Uterus (tissue), 4 donors: ENCODE data around the gene RHOBTB1. TPM values are rescaled to one million over a fixed set of nuclear protein-coding genes. Genes with fewer than 3 reads are reported as not detected.
A peak's percentile ranks its signal among the peaks of the same experiment; 100 is the strongest.

Source experiments
- DNase-seq, 2 donors: peaks; one replicate each; pipeline ENCODE4 v3.0.0-alpha.2; 2019 to 2020
- H3K27ac ChIP-seq, 2 donors: fragments of 200-600 bp; sonication (generic); 1 replicate in 1 of 2; 2 replicates in 1 of 2; pipeline ENCODE4 v1.5.1; 2016 to 2018
- H3K27me3 ChIP-seq, 2 donors: fragments of 200-600 bp; sonication (generic); one replicate each; pipeline ENCODE4 v1.5.1; 2018 to 2019; ENCODE audit warnings: control low read depth in 1 of 2
- H3K36me3 ChIP-seq, 2 donors: fragments of 200-600 bp; sonication (generic); one replicate each; pipeline ENCODE4 v1.5.1; 2019; ENCODE audit warnings: control low read depth in 1 of 2
- H3K4me1 ChIP-seq, 2 donors: fragments of 200-600 bp; sonication (generic); one replicate each; pipeline ENCODE4 v1.5.1; 2018 to 2019; ENCODE audit warnings: control low read depth in 1 of 2
- H3K4me3 ChIP-seq, 2 donors: fragments of 200-600 bp; sonication (generic); 1 replicate in 1 of 2; 2 replicates in 1 of 2; pipeline ENCODE4 v1.5.1; 2018 to 2019; ENCODE audit warnings: mild to moderate bottlenecking in 1 of 2
- H3K9me3 ChIP-seq, 2 donors: fragments of 200-600 bp; sonication (generic); one replicate each; pipeline ENCODE4 v1.5.1; 2019; ENCODE audit warnings: control low read depth in 1 of 2
- CTCF ChIP-seq, 4 experiments: fragments of 200-600 bp in 2 of 4; fragments of 450-650 bp in 2 of 4; sonication (generic) in 2 of 4; IDR thresholded peaks; one replicate each; pipeline ENCODE4 v1.5.1; 2016 to 2019; ENCODE audit warnings: antibody characterized with exemption in 4 of 4, mild to moderate bottlenecking in 2 of 4, moderate library complexity in 1 of 4
- POLR2A ChIP-seq, 2 donors: fragments of 450-650 bp; IDR thresholded peaks; one replicate each; pipeline ENCODE4 v1.6.1; 2016; ENCODE audit warnings: antibody characterized with exemption in 2 of 2, mild to moderate bottlenecking in 1 of 2, moderate library complexity in 1 of 2
- intact Hi-C: fragments of 100-400 bp; cut with DNase I; formaldehyde crosslinking; loops from one replicate; pipeline ENCODE4 v1.15.1; 2023; ENCODE audit warnings: low total_unique reads
- total RNA-seq, 4 donors: library from RNA; depleted of rRNA in 3 of 4; stranded (reverse); fragments of >200 nt in 3 of 4; gene quantifications; one replicate each; pipeline versions ENCODE4 v1.1.0 to v1.2.4, GENCODE V29; 2014 to 2023
- donor health status: DM: yes; HTN: yes; CAD: no.

RHOBTB1 gene
- total RNA-seq, 4 donors from 2014 or later, result 6.9 to 67.5 (median 13.8) TPM

GRCh38 chr10:60849740-60850139 lies 94.2 kb downstream of the RHOBTB1 start:
- Histone ChIP-seq H3K36me3 (no peaks in the 10 kb centered on the region), H3K4me3 (no peak overlapping the region), H3K4me1 (no peaks in the 10 kb centered on the region), H3K27me3 (no peaks in the 10 kb centered on the region), H3K27ac (peak overlapping the region in 1 of 2 donors; percentile 56), H3K9me3 (no peaks in the 10 kb centered on the region)
- intact Hi-C loops, result no loop called here
- no peak for DNase-seq
- TF ChIP-seq CTCF (IDR thresholded peaks at IDR 0.05), result no peak
- TF ChIP-seq POLR2A (IDR thresholded peaks at IDR 0.05), result no peak

GRCh38 chr10:60849217-60849616 lies 94.8 kb downstream of the RHOBTB1 start:
- intact Hi-C loops, result no loop called here
- DNase-seq, result no peak
- Histone ChIP-seq H3K36me3 (no peaks in the 10 kb centered on the region), H3K4me3 (no peak overlapping the region), H3K27me3 (no peaks in the 10 kb centered on the region), H3K9me3 (no peaks in the 10 kb centered on the region), H3K4me1 (no peaks in the 10 kb centered on the region), H3K27ac (peak overlapping the region; percentile 56 to 66)
- TF ChIP-seq POLR2A (IDR thresholded peaks at IDR 0.05) (no peak), CTCF (IDR thresholded peaks at IDR 0.05) (no peak)

GRCh38 chr10:60848680-60849079 lies 95.3 kb downstream of the RHOBTB1 start:
- Histone ChIP-seq H3K4me1 (no peaks in the 10 kb centered on the region), H3K36me3 (no peaks in the 10 kb centered on the region), H3K27ac (peak overlapping the region; percentile 56 to 66), H3K27me3 (no peaks in the 10 kb centered on the region), H3K9me3 (no peaks in the 10 kb centered on the region), H3K4me3 (no peak overlapping the region)
- intact Hi-C loops, result no loop called here
- no peak for TF ChIP-seq CTCF (IDR thresholded peaks at IDR 0.05)
- no peak for TF ChIP-seq POLR2A (IDR thresholded peaks at IDR 0.05)
- DNase-seq, result peak; percentile 27 to 35

- Histone ChIP-seq H3K4me1 (no peaks in the 10 kb centered on the region), H3K4me3 (no peak overlapping the region), H3K9me3 (no peaks in the 10 kb centered on the region), H3K36me3 (no peaks in the 10 kb centered on the region), H3K27ac (peak overlapping the region; percentile 56 to 66), H3K27me3 (no peaks in the 10 kb centered on the region)
- DNase-seq, result peak; percentile 73 to 74
- intact Hi-C loops, result no loop called here
- TF ChIP-seq CTCF (IDR thresholded peaks at IDR 0.05) (peak in 2 of 4 experiments; percentile 25 to 32), POLR2A (IDR thresholded peaks at IDR 0.05) (no peak)
Observed at GRCh38 chr10:60848126-60848525, 95.9 kb downstream of the RHOBTB1 start.

GRCh38 chr10:60846173-60846572 lies 97.8 kb downstream of the RHOBTB1 start:
- Histone ChIP-seq H3K9me3 (no peaks in the 10 kb centered on the region), H3K4me3 (no peak overlapping the region), H3K27me3 (no peaks in the 10 kb centered on the region), H3K27ac (peak overlapping the region in 1 of 2 donors; percentile 56), H3K36me3 (no peaks in the 10 kb centered on the region), H3K4me1 (no peaks in the 10 kb centered on the region)
- DNase-seq, result no peak
- TF ChIP-seq CTCF (IDR thresholded peaks at IDR 0.05) (no peak), POLR2A (IDR thresholded peaks at IDR 0.05) (no peak)
- intact Hi-C loops, result no loop called here
